SH-SY5Y (cell line): Measurements from ENCODE around the gene PLEK2.

Experiments used
- GATA2 ChIP-seq: IDR thresholded peaks from 2 replicates; pipeline ENCODE4 v1.6.1; 2011; ENCODE audit warnings: mild to moderate bottlenecking, low read depth, low read length
- GATA3 ChIP-seq: IDR thresholded peaks from 2 replicates; pipeline ENCODE4 v1.6.1; 2011; ENCODE audit warnings: low read depth, mild to moderate bottlenecking, low read length, moderate library complexity

GRCh38 chr14:67447033-67447381, 35.0 kb upstream of the PLEK2 start:
- TF ChIP-seq GATA2 (no peak), GATA3 (no peak)
